ENCODE results near the gene CDKAL1. TPM values are rescaled to one million over a fixed set of nuclear protein-coding genes. Genes with fewer than 3 reads are reported as not detected.

The CDKAL1 gene
- total and polyA plus RNA-seq, 2 experiments from 2014 or later = 14.4 to 19.5 TPM

DNA sequence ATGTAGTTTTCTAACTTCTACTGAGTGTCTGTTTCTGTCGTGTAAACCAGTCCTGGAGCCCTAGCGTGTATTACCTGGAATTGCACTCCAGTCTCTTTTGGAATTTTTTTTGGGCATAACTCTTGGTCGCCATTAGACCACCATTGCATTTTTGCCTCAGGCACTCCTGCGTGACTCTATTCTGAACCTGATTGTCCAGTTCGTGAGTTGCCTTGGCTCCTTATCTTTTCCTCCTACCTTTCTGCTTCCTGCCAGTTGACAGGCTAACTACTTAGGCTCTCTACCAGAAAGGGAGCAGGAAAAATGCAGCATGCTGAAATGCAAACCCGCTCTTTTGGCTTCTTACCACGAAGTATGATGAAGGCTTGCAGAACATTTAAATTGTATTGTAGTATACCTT is 568.4 kb downstream of the CDKAL1 start:
- no peaks in the 10 kb centered on the region for H3K27me3 ChIP-seq
- no peaks in the 10 kb centered on the region for H3K36me3 ChIP-seq (replicated peaks; ENCODE audit: insufficient read depth, low read depth)
- no peak overlapping the region for H3K4me3 ChIP-seq
- 72% methylated on average over 7 of the region's 7 CpGs for WGBS (ENCODE audit: low lambda C conversion rate, missing lambda C conversion rate)
- no peaks in the 10 kb centered on the region for H3K9me2 ChIP-seq (replicated peaks; ENCODE audit: insufficient read depth)
- no peak overlapping the region for H3K4me2 ChIP-seq
- TF ChIP-seq EZH2phosphoT487 (IDR thresholded peaks at IDR 0.05; ENCODE audit: low read depth, severe bottlenecking, unreplicated experiment) = no peak
- TF ChIP-seq, protein P1, sequence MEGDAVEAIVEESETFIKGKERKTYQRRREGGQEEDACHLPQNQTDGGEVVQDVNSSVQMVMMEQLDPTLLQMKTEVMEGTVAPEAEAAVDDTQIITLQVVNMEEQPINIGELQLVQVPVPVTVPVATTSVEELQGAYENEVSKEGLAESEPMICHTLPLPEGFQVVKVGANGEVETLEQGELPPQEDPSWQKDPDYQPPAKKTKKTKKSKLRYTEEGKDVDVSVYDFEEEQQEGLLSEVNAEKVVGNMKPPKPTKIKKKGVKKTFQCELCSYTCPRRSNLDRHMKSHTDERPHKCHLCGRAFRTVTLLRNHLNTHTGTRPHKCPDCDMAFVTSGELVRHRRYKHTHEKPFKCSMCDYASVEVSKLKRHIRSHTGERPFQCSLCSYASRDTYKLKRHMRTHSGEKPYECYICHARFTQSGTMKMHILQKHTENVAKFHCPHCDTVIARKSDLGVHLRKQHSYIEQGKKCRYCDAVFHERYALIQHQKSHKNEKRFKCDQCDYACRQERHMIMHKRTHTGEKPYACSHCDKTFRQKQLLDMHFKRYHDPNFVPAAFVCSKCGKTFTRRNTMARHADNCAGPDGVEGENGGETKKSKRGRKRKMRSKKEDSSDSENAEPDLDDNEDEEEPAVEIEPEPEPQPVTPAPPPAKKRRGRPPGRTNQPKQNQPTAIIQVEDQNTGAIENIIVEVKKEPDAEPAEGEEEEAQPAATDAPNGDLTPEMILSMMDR (IDR thresholded peaks at IDR 0.05; ENCODE audit: poor library complexity) = no peak
- no peak for TF ChIP-seq EZH2 (IDR thresholded peaks at IDR 0.05; ENCODE audit: borderline replicate concordance)
- no peaks in the 10 kb centered on the region for H3K79me2 ChIP-seq
- no peaks in the 10 kb centered on the region for H4K20me1 ChIP-seq (ENCODE audit: insufficient read depth, poor library complexity, severe bottlenecking)
- no peaks in the 10 kb centered on the region for H3K9me3 ChIP-seq (ENCODE audit: low read depth)
- no peak for DNase-seq (ENCODE audit: low spot score)
- no peak overlapping the region for H2AFZ ChIP-seq
- peak overlapping the region; percentile 6 for H3K27ac ChIP-seq
- peaks cover 13% of the 10 kb centered on the region for H3K4me1 ChIP-seq (ENCODE audit: insufficient read depth)

DNA sequence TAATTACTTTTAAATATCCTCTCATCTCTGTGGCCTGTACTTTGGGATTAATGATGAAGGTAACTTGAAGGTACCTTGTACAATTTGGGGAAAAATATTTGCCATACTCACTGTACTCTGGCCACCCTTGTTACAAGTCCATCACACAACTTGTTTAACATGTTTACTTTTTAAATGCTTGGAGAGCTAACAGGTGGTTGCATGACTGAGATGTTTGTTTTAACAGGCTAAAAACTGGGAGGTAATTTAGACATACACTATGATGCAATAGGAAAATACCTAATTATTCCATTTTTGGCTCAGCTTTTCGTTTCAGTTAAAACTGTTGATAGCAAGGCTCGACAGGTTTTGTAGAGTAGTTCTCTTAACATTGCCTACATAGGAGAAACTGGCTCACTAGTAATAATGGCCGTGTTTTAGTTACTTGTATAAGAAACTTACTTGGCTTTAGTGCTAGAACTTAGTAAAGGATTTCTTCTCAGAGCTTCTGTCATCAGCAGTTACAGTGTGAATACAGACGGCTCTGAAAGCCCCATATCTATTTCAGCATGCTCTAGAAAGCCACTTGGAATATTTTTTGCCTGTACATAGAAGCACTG is 569.5 kb downstream of the CDKAL1 start:
- Histone ChIP-seq H3K36me3 (replicated peaks; ENCODE audit: insufficient read depth, low read depth) (no peaks in the 10 kb centered on the region), H3K9me3 (ENCODE audit: low read depth) (no peaks in the 10 kb centered on the region), H2AFZ (no peak overlapping the region), H3K9me2 (replicated peaks; ENCODE audit: insufficient read depth) (no peaks in the 10 kb centered on the region), H3K4me1 (ENCODE audit: insufficient read depth) (peaks cover 13% of the 10 kb centered on the region), H3K27me3 (no peaks in the 10 kb centered on the region), H3K4me2 (peak overlapping the region; percentile 6), H4K20me1 (ENCODE audit: insufficient read depth, poor library complexity, severe bottlenecking) (no peaks in the 10 kb centered on the region), H3K79me2 (no peaks in the 10 kb centered on the region), H3K4me3 (no peak overlapping the region), H3K27ac (peak overlapping the region; percentile 42)
- no peak for DNase-seq (ENCODE audit: low spot score)
- WGBS (ENCODE audit: low lambda C conversion rate, missing lambda C conversion rate) = 43% methylated on average over 4 of the region's 4 CpGs
- TF ChIP-seq, protein P1 (IDR thresholded peaks at IDR 0.05; ENCODE audit: poor library complexity) = no peak
- no peak for TF ChIP-seq EZH2 (IDR thresholded peaks at IDR 0.05; ENCODE audit: borderline replicate concordance)

DNA sequence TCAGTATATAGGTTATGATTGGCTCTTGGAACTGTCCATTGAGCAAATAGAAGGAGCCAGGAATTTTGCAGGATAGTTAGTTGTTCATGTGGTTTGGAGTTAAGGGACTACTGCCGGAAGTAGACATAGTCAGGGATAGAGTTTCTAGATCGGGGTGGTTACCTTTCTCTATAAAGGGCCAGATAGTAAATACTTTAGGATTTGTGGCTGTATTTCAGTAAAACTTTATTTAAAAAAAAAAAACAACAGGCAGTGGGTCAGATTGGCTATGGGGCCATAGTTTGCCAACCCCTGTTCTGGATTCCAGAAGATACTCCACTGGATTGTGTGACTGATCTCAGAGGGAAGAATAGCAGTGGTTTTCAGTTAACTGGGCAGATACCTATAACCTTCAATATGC is 570.0 kb downstream of the CDKAL1 start:
- H3K9me2 ChIP-seq (replicated peaks; ENCODE audit: insufficient read depth) = no peaks in the 10 kb centered on the region
- H3K79me2 ChIP-seq = no peaks in the 10 kb centered on the region
- H3K4me1 ChIP-seq (ENCODE audit: insufficient read depth) = peaks cover 13% of the 10 kb centered on the region
- DNase-seq (ENCODE audit: low spot score) = no peak
- no peaks in the 10 kb centered on the region for H4K20me1 ChIP-seq (ENCODE audit: insufficient read depth, poor library complexity, severe bottlenecking)
- H3K36me3 ChIP-seq (replicated peaks; ENCODE audit: insufficient read depth, low read depth) = no peaks in the 10 kb centered on the region
- TF ChIP-seq, protein P1 (IDR thresholded peaks at IDR 0.05; ENCODE audit: poor library complexity) = no peak
- no peak for TF ChIP-seq EZH2phosphoT487 (IDR thresholded peaks at IDR 0.05; ENCODE audit: low read depth, severe bottlenecking, unreplicated experiment)
- TF ChIP-seq EZH2 (IDR thresholded peaks at IDR 0.05; ENCODE audit: borderline replicate concordance) = no peak
- no peaks in the 10 kb centered on the region for H3K9me3 ChIP-seq (ENCODE audit: low read depth)
- H3K27ac ChIP-seq = peak overlapping the region; percentile 42
- no peak overlapping the region for H3K4me2 ChIP-seq
- no peak overlapping the region for H3K4me3 ChIP-seq
- no peak overlapping the region for H2AFZ ChIP-seq
- 88% methylated on average over 2 of the region's 2 CpGs for WGBS (ENCODE audit: low lambda C conversion rate, missing lambda C conversion rate)
- H3K27me3 ChIP-seq = no peaks in the 10 kb centered on the region

Data from hepatocyte (in vitro differentiated cells).